Stimulated activated CD4-positive, alpha-beta T cell treated with anti-CD3 and anti-CD28 coated beads, TNF-alpha, amount 100 ng/mL, for 1 hour (primary cell): ENCODE data around the gene MTERF2.
A peak's percentile ranks its signal among the peaks of the same experiment; 100 is the strongest.
"Not testable (repeated sequence)": the region's sequence is repeated elsewhere in the genome, so short reads cannot be mapped to it uniquely, and the experiment has no call there.

Experiments
- DNase-seq, 3 donors: peaks; one replicate each; pipeline ENCODE4 v3.0.0-alpha.2; 2020; ENCODE audit warnings: low read depth in 3 of 3, low spot score in 1 of 3

MTERF2 gene, protein sequence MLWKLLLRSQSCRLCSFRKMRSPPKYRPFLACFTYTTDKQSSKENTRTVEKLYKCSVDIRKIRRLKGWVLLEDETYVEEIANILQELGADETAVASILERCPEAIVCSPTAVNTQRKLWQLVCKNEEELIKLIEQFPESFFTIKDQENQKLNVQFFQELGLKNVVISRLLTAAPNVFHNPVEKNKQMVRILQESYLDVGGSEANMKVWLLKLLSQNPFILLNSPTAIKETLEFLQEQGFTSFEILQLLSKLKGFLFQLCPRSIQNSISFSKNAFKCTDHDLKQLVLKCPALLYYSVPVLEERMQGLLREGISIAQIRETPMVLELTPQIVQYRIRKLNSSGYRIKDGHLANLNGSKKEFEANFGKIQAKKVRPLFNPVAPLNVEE

GRCh38 chr12:106986625-106987389, at the start of gene MTERF2:
TSS of gene MTERF2 (minus strand) at chr12:106987146. CDS start at chr12:106978714, 8,432 bp downstream.
- peak; percentile 40 to 65 (median 54) for DNase-seq

DNA sequence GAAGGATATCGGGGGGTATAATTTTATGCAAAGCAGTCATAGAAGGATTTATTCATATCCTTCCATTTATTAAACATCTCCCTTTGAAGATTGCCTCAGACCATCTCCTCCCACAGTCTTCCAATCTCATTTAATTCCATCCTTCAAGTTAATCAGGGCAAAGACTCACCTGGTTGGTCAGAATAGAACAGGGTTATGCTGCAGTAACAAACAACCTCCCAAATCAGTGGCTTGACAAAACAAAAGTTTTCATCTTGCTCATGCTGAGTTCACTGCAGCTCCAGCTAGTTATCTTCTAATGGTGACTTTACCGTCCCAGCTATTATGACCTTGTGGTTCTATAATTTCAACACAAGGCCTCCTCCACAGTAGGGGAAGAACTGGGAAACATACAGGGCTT, 48.8 kb upstream of the MTERF2 start:
- no peak for DNase-seq

GRCh38 chr12:107033758-107034739, 47.1 kb upstream of the MTERF2 start:
- DNase-seq, result no peak

GRCh38 chr12:107032266-107032665, 45.3 kb upstream of the MTERF2 start:
- DNase-seq, result no peak

GRCh38 chr12:107031061-107031460, 44.1 kb upstream of the MTERF2 start:
- no peak for DNase-seq

- no peak for DNase-seq
These were observed 42.1 kb upstream of the MTERF2 start for GRCh38 chr12:107029081-107029480.

GRCh38 chr12:107027636-107028053, 40.7 kb upstream of the MTERF2 start:
- DNase-seq, result no peak

GRCh38 chr12:107026806-107027635, 40.1 kb upstream of the MTERF2 start:
- no peak for DNase-seq

GRCh38 chr12:107026356-107026755, 39.4 kb upstream of the MTERF2 start:
- not testable (repeated sequence) for DNase-seq

GRCh38 chr12:107025671-107026070, 38.7 kb upstream of the MTERF2 start:
- DNase-seq, result no peak

- no peak for DNase-seq
These were observed 32.6 kb upstream of the MTERF2 start for GRCh38 chr12:107019546-107019945.

- DNase-seq, result no peak
These were observed 30.1 kb upstream of the MTERF2 start for GRCh38 chr12:107017042-107017441.

DNA sequence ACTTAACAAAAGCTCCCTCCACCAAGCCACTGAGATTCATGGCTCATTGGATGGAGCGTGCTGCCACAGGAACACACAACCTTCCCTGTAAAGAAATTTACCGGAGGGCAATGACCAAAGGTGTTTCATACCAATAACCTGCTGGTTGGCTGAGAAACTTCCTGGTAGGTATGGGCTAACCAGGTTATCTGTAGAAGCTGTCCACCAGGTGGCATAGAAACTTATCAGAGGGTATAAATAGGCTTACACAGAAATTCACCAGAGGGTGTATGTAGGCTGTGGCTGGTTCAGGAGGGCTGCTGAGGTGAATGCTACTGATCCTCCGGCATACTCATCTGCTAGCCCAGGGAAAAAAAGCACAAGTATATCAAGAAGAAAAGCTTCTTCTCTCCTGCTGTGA, 27.1 kb upstream of the MTERF2 start:
- DNase-seq, result no peak

- DNase-seq, result no peak
These were observed 25.9 kb upstream of the MTERF2 start for GRCh38 chr12:107012736-107013425.

- DNase-seq, result no peak
These were observed 24.6 kb upstream of the MTERF2 start for GRCh38 chr12:107011519-107011918.

DNA sequence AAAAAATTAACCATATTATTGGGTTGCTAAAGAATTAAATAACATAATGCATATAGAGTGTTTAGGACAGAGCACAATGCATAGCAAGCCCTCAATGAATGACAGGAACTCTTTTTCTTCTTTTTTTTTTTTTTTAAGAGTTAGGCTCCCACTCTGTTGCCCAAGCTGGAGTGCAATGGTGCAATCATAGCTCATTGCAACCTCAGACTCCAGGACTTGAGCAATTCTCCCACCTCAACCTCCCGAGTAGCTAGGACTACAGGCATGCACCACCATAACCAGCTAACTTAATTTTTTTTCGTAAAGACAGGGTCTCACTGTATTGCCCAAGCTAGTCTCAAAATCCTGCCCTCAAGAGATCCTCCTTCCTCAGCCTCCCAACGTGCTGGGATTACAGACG, 20.5 kb upstream of the MTERF2 start:
- DNase-seq, result no peak

DNA sequence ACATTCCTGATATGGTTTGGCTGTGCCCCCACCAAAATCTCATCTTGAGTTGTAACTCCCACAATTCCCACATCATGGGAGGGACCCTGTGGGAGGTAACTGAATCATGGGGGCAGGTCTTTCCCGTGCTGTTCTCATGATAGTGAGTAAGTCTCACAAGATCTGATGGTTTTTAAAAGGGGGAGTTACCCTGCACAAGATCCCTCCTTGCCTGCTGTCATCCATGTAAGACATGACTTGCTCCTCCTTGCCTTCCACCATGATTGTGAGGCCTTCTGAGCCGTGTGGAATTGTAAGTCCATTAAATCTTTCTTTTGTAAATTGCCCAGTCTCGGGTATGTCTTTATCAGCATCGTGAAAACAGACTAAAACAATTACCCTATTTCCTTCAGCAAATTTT, 15.7 kb upstream of the MTERF2 start:
- DNase-seq, result not testable (repeated sequence)

DNA sequence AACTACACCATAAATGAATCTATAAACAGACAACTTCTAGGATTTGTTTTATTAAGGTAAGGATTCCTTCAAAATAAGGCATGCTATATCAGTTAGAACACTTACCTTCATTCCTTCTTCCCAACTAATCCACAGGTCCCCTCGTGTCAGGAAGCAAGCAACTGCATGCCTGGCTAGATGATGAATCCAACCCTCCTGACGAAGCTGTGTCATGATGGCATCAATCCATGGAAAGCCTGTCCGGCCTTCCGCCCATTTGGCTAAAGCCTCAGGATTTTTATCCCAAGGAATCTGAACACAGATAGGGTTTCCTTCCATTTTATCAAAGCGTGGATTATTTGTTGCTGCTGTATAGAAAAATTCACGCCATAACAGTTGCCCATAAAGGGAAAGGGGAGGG, 12.5 kb upstream of the MTERF2 start:
- no peak for DNase-seq

GRCh38 chr12:106997916-106998315, 11.0 kb upstream of the MTERF2 start:
- no peak for DNase-seq

DNA sequence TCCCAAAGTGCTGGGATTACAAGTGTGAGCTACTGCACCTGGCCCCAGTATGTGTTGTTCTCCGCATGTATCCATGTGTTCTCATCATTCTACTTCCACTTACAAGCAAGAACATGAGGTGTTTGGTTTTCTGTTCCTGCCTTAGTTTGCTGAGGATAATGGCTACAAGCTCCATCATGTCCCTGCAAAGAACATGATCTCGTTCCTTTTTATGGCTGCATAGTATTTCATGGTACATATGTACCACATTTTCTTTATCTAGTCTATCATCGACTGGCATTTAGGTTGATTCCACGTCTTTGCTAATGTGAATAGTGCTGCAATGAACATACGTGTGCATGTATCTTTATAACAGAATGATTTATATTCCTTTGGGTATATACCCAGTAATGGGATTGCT, 9.2 kb upstream of the MTERF2 start:
- not testable (repeated sequence) for DNase-seq
